Breast epithelium (tissue), 4 donors: ENCODE measurements around the gene CNTRL. TPM values are rescaled to one million over a fixed set of nuclear protein-coding genes. Genes with fewer than 3 reads are reported as not detected.

Source experiments
- DNase-seq, 2 donors: peaks; one replicate each; pipeline ENCODE4 v3.0.0-alpha.2; 2019; ENCODE audit warnings: low spot score in 2 of 2
- H3K27ac ChIP-seq, 2 donors: fragments of 200-600 bp; sonication (generic) in 1 of 2; one replicate each; pipeline ENCODE4 v1.5.1; 2016 to 2019; ENCODE audit warnings: mild to moderate bottlenecking in 1 of 2
- H3K27me3 ChIP-seq, 2 donors: fragments of 200-600 bp; sonication (generic) in 1 of 2; one replicate each; pipeline versions ENCODE4 v1.5.1 to v1.6.0; 2017 to 2019; ENCODE audit warnings: control low read depth in 1 of 2, mild to moderate bottlenecking in 1 of 2
- H3K36me3 ChIP-seq: fragments of 200-600 bp; one replicate; pipeline ENCODE4 v1.5.1; 2019
- H3K4me1 ChIP-seq, 2 donors: fragments of 200-600 bp; sonication (generic); one replicate each; pipeline ENCODE4 v1.5.1; 2016 to 2019; ENCODE audit warnings: control low read depth in 1 of 2
- H3K4me3 ChIP-seq, 3 donors: fragments of 200-600 bp; sonication (generic); 1 replicate in 2 of 3; 2 replicates in 1 of 3; pipeline ENCODE4 v1.5.1; 2016 to 2019; ENCODE audit warnings: mild to moderate bottlenecking in 3 of 3, moderate library complexity in 2 of 3
- H3K9me3 ChIP-seq, 2 donors: fragments of 200-600 bp; sonication (generic) in 1 of 2; one replicate each; pipeline ENCODE4 v1.5.1; 2016 to 2019; ENCODE audit warnings: control low read depth in 1 of 2
- CTCF ChIP-seq, 3 donors: fragments of 450-650 bp; IDR thresholded peaks; one replicate each; pipeline ENCODE4 v1.5.1; 2016 to 2017; ENCODE audit warnings: antibody characterized with exemption in 3 of 3, mild to moderate bottlenecking in 3 of 3, moderate library complexity in 3 of 3
- POLR2A ChIP-seq: fragments of 450-650 bp; IDR thresholded peaks from one replicate; pipeline ENCODE4 v1.6.1; 2016; ENCODE audit warnings: antibody characterized with exemption, mild to moderate bottlenecking, moderate library complexity
- POLR2AphosphoS5 ChIP-seq, 3 donors: sonication (generic); formaldehyde crosslinking; IDR thresholded peaks; one replicate each; pipeline ENCODE4 v1.6.1; 2017; ENCODE audit warnings: antibody characterized with exemption in 3 of 3
- intact Hi-C: fragments of 100-400 bp; cut with DNase I; formaldehyde crosslinking; loops from one replicate; pipeline ENCODE4 v1.15.1; 2023; ENCODE audit warnings: low total_unique reads
- total RNA-seq, 3 donors: library from RNA; depleted of rRNA; stranded (reverse); fragments of >200 nt; gene quantifications; one replicate each; pipeline ENCODE4 v1.1.0, GENCODE V29; 2016

CNTRL gene
- total RNA-seq, 3 donors from 2014 or later, result 18.4 to 26.8 (median 22.9) TPM

GRCh38 chr9:121218357-121219027 is 143.7 kb downstream of the CNTRL start:
- no peak for DNase-seq
- Histone ChIP-seq H3K36me3 (no peaks in the 10 kb centered on the region), H3K9me3 (no peaks in the 10 kb centered on the region), H3K4me1 (no peaks in the 10 kb centered on the region), H3K27ac (no peak overlapping the region), H3K4me3 (no peak overlapping the region), H3K27me3 (no peaks in the 10 kb centered on the region)
- TF ChIP-seq CTCF (IDR thresholded peaks at IDR 0.05) (no peak), POLR2AphosphoS5 (IDR thresholded peaks at IDR 0.05) (no peak), POLR2A (no peak)
- intact Hi-C loops, result loop anchor here (10.0 kb wide), 1 partner anchor 96 kb away; no protein-coding TSS in a partner anchor

GRCh38 chr9:121219530-121219929 is 144.8 kb downstream of the CNTRL start:
- Histone ChIP-seq H3K4me1 (no peaks in the 10 kb centered on the region), H3K36me3 (no peaks in the 10 kb centered on the region), H3K27ac (no peak overlapping the region), H3K4me3 (no peak overlapping the region), H3K9me3 (no peaks in the 10 kb centered on the region), H3K27me3 (no peaks in the 10 kb centered on the region)
- no peak for TF ChIP-seq POLR2A
- TF ChIP-seq CTCF (IDR thresholded peaks at IDR 0.05), result no peak
- TF ChIP-seq POLR2AphosphoS5 (IDR thresholded peaks at IDR 0.05), result no peak
- DNase-seq, result no peak
- intact Hi-C loops, result loop anchor here (10.0 kb wide), 1 partner anchor 95 kb away; no protein-coding TSS in a partner anchor

GRCh38 chr9:121220996-121221663 is 146.4 kb downstream of the CNTRL start:
- no peaks in the 10 kb centered on the region for H3K27me3 ChIP-seq
- intact Hi-C loops, result no loop called here

GRCh38 chr9:121221664-121222055 is 146.9 kb downstream of the CNTRL start:
- H3K4me1 ChIP-seq, result no peaks in the 10 kb centered on the region

More at GRCh38 chr9:121220996-121221663, 146.4 kb downstream of the CNTRL start:
- Histone ChIP-seq H3K36me3 (no peaks in the 10 kb centered on the region), H3K4me3 (no peak overlapping the region), H3K27ac (no peak overlapping the region), H3K9me3 (no peaks in the 10 kb centered on the region), H3K4me1 (no peaks in the 10 kb centered on the region)
- DNase-seq, result no peak
- TF ChIP-seq POLR2A (no peak), POLR2AphosphoS5 (IDR thresholded peaks at IDR 0.05) (no peak), CTCF (IDR thresholded peaks at IDR 0.05) (no peak)

More at GRCh38 chr9:121221664-121222055, 146.9 kb downstream of the CNTRL start:
- H3K36me3 ChIP-seq, result no peaks in the 10 kb centered on the region
- intact Hi-C loops, result no loop called here
- H3K27ac ChIP-seq, result no peak overlapping the region
- no peaks in the 10 kb centered on the region for H3K27me3 ChIP-seq
- no peak overlapping the region for H3K4me3 ChIP-seq
- no peak for TF ChIP-seq CTCF (IDR thresholded peaks at IDR 0.05)
- no peak for TF ChIP-seq POLR2A
- TF ChIP-seq POLR2AphosphoS5 (IDR thresholded peaks at IDR 0.05), result no peak
- H3K9me3 ChIP-seq, result no peaks in the 10 kb centered on the region
- DNase-seq, result no peak
